SK-N-SH treated with all-trans-retinoic acid at 6 μM for 48 hours (cell line): ENCODE measurements around the gene SOX5.

Source experiments
- ARNTL ChIP-seq: fragments of 450-650 bp; formaldehyde crosslinking; IDR thresholded peaks from 2 replicates; pipeline ENCODE4 v1.5.0; 2020; ENCODE audit warnings: low read depth, mild to moderate bottlenecking, moderate library complexity, borderline replicate concordance
- CREB5 ChIP-seq: fragments of 250-450 bp; sonication (Bioruptor Pico); IDR thresholded peaks from 2 replicates; pipeline ENCODE4 v1.5.1; 2020; ENCODE audit warnings: low read depth, mild to moderate bottlenecking, moderate library complexity
- GLIS3 ChIP-seq: fragments of 250-450 bp; sonication (Bioruptor Pico); IDR thresholded peaks from 2 replicates; pipeline ENCODE4 v1.5.0; 2020; ENCODE audit warnings: mild to moderate bottlenecking, moderate library complexity
- ISL1 ChIP-seq: fragments of 250-450 bp; sonication (Bioruptor Pico); IDR thresholded peaks from 2 replicates; pipeline ENCODE4 v2.1.2; 2022; ENCODE audit warnings: mild to moderate bottlenecking, moderate library complexity
- PPARA ChIP-seq: fragments of 250-450 bp; sonication (Bioruptor Pico); IDR thresholded peaks from 2 replicates; pipeline ENCODE4 v1.5.0; 2020; ENCODE audit warnings: mild to moderate bottlenecking, borderline replicate concordance
- TOX ChIP-seq: fragments of 250-450 bp; sonication (Bioruptor Pico); IDR thresholded peaks from 2 replicates; pipeline ENCODE4 v1.8.0; 2021; ENCODE audit warnings: mild to moderate bottlenecking, moderate library complexity, borderline replicate concordance
- TSHZ2 ChIP-seq: fragments of 250-450 bp; sonication (Bioruptor Pico); IDR thresholded peaks from 2 replicates; pipeline ENCODE4 v1.5.0; 2020; ENCODE audit warnings: mild to moderate bottlenecking, moderate library complexity
- ZC3H10 ChIP-seq: fragments of 250-450 bp; sonication (Bioruptor Pico); IDR thresholded peaks from 2 replicates; pipeline ENCODE4 v1.5.1; 2021; ENCODE audit warnings: mild to moderate bottlenecking, moderate library complexity
- ZFP3 ChIP-seq: fragments of 250-450 bp; sonication (Bioruptor Pico); IDR thresholded peaks from 2 replicates; pipeline ENCODE4 v1.5.0; 2020; ENCODE audit warnings: mild to moderate bottlenecking, moderate library complexity
- ZFP30 ChIP-seq: fragments of 450-650 bp; formaldehyde crosslinking; IDR thresholded peaks from 2 replicates; pipeline ENCODE4 v1.5.0; 2022; ENCODE audit warnings: mild to moderate bottlenecking, moderate library complexity
- ZNF8 ChIP-seq: fragments of 450-650 bp; formaldehyde crosslinking; IDR thresholded peaks from 2 replicates; pipeline ENCODE4 v1.5.0; 2020; ENCODE audit warnings: mild to moderate bottlenecking, moderate library complexity
- TF ChIP-seq, protein P1 (sequence below): fragments of 250-450 bp; sonication (Bioruptor Pico); IDR thresholded peaks from 2 replicates; pipeline ENCODE4 v1.8.0; 2021; ENCODE audit warnings: low read depth, mild to moderate bottlenecking, moderate library complexity, borderline replicate concordance

DNA sequence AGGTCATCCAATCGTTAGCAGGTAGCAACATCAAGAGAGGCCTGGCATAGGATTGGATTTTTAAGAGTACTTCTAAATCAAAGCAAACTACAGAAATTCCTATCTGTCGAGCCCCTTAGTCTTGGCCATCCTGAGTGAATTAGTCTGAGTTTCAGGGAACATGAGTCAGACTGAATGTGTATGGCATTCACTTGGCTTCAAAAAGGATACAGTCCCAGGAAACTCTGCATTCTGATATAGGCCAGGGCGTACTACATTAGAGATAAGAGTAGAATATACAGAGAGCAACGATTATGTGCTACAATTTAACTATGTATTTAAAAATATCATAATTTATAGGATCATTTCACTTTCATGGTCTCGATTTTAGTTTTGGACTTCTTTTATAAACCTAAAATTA is 242.2 kb downstream of the SOX5 start:
- TF ChIP-seq ISL1 (CRISPR knock-in tag) (no peak), ZFP30 (CRISPR knock-in tag) (no peak), ARNTL (no peak), ZNF8 (no peak), TOX (CRISPR knock-in tag) (no peak), ZC3H10 (CRISPR knock-in tag) (no peak), GLIS3 (no peak), CREB5 (no peak), TSHZ2 (CRISPR knock-in tag) (no peak), ZFP3 (CRISPR knock-in tag) (no peak), PPARA (CRISPR knock-in tag) (no peak)
- TF ChIP-seq, protein P1, sequence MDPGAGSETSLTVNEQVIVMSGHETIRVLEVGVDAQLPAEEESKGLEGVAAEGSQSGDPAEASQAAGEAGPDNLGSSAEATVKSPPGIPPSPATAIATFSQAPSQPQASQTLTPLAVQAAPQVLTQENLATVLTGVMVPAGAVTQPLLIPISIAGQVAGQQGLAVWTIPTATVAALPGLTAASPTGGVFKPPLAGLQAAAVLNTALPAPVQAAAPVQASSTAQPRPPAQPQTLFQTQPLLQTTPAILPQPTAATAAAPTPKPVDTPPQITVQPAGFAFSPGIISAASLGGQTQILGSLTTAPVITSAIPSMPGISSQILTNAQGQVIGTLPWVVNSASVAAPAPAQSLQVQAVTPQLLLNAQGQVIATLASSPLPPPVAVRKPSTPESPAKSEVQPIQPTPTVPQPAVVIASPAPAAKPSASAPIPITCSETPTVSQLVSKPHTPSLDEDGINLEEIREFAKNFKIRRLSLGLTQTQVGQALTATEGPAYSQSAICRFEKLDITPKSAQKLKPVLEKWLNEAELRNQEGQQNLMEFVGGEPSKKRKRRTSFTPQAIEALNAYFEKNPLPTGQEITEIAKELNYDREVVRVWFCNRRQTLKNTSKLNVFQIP: no peak
